GM13976 (cell line): ENCODE results near the gene CFAP157.
A peak's percentile ranks its signal among the peaks of the same experiment; 100 is the strongest.

Experiments used
- DNase-seq: peaks from one replicate; pipeline ENCODE4 v3.0.0; 2012; ENCODE audit warnings: low spot score
- in situ Hi-C: fragments of 300-500 bp; cut with MboI; formaldehyde crosslinking; loops from one replicate; pipeline ENCODE4 v1.12.0; 2022; ENCODE audit warnings: low sequenced_read_pairs, mixed read lengths, inconsistent platforms; ENCODE audit not compliant: unreplicated experiment
- TF ChIP-seq, protein P1 (sequence below): IDR thresholded peaks from 2 replicates; pipeline ENCODE4 v1.5.1; 2012; ENCODE audit warnings: borderline replicate concordance, mild to moderate bottlenecking; ENCODE audit not compliant: insufficient read depth; ENCODE audit errors: extremely low read depth, missing control alignments, control extremely low read depth

The CFAP157 gene

DNA sequence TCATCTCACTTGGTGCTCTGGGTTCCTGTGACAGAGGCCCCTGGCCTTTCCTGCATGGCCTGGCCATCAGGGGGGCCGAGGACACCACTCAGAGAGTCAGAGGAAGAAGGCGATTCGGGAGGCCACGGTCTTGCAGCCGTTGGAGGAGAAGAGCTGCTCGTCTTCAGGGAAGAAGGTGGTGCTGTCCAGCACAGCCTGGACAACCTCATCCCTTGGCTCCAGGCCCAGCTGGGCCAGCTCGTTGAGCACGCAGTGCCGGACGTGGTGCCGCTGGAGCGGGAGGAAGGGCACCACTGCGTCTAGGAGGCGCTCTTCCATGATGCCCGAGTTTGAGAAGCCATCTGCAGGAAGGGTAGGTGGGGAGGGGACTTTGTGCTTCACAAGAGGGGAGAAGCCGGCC, 25.1 kb downstream of the CFAP157 start:
- in situ Hi-C loops = no loop called here
- no peak for DNase-seq
- TF ChIP-seq, protein P1, sequence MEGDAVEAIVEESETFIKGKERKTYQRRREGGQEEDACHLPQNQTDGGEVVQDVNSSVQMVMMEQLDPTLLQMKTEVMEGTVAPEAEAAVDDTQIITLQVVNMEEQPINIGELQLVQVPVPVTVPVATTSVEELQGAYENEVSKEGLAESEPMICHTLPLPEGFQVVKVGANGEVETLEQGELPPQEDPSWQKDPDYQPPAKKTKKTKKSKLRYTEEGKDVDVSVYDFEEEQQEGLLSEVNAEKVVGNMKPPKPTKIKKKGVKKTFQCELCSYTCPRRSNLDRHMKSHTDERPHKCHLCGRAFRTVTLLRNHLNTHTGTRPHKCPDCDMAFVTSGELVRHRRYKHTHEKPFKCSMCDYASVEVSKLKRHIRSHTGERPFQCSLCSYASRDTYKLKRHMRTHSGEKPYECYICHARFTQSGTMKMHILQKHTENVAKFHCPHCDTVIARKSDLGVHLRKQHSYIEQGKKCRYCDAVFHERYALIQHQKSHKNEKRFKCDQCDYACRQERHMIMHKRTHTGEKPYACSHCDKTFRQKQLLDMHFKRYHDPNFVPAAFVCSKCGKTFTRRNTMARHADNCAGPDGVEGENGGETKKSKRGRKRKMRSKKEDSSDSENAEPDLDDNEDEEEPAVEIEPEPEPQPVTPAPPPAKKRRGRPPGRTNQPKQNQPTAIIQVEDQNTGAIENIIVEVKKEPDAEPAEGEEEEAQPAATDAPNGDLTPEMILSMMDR = no peak

DNA sequence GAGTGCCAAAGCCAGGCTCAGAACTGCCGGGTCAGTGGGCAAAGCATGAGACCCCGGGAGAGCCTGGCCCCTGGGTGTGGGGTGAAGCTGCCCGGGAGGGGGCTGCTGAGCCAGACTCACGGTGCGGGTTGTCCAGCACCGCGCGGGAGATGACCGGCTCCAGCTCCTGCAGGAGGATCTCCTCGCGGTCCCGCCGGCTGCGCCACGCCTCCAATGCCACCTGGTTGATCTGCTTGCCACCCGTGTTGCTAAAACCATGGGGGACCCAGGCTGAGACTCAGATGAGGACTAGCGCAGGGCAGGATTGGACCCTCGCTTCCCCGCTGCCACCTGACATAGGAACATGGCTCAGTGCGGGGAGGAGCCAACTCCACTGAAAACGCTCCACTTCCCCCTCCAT, 25.7 kb downstream of the CFAP157 start:
- in situ Hi-C loops = no loop called here
- TF ChIP-seq, protein P1 = no peak
- DNase-seq = no peak

DNA sequence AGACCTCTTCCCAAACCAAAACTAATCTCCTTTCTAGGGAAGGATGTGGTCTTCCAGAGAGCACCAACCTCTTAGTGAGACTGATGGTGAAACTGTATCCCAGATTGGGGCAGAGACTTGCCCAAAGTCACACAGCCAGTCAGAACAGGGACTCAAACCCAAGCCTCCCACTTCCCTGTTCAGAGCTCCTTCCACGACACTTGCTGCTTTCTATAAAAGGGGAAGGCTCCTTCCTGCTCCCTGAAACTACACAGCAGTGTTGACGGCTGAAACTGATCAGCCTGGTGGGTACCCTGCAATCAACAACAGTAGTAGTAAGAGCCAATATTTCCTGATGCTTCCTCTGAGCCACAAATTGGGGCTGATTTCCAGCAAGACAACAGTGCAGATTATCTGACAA, 26.8 kb downstream of the CFAP157 start:
- no peak for DNase-seq
- in situ Hi-C loops = no loop called here
- TF ChIP-seq, protein P1 = no peak

DNA sequence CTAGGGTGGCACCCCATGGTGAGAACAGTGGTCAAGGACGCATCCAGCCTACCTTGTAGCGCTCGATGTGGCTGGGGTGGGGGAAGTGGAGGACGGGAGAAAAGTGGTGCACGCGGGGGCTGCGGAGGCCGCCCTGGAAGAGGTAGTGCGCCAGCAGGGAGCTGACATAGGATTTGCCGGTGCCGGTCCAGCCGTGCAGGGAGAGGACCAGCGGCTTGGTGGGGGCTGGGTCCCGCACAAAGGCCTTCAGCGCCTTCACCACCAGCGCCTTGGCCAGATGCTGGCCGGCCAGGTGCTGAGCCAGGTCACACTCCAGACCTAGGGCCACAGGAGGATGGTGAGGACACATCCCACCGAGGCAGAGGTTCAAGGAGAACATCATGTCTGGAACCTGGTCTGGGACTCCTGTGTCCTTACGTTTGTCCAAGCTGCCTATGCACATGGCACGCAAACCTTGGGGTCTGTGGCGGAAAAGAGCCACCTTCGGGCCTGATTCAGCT, 27.5 kb downstream of the CFAP157 start:
- no peak for DNase-seq
- in situ Hi-C loops = no loop called here
- TF ChIP-seq, protein P1 = no peak

DNA sequence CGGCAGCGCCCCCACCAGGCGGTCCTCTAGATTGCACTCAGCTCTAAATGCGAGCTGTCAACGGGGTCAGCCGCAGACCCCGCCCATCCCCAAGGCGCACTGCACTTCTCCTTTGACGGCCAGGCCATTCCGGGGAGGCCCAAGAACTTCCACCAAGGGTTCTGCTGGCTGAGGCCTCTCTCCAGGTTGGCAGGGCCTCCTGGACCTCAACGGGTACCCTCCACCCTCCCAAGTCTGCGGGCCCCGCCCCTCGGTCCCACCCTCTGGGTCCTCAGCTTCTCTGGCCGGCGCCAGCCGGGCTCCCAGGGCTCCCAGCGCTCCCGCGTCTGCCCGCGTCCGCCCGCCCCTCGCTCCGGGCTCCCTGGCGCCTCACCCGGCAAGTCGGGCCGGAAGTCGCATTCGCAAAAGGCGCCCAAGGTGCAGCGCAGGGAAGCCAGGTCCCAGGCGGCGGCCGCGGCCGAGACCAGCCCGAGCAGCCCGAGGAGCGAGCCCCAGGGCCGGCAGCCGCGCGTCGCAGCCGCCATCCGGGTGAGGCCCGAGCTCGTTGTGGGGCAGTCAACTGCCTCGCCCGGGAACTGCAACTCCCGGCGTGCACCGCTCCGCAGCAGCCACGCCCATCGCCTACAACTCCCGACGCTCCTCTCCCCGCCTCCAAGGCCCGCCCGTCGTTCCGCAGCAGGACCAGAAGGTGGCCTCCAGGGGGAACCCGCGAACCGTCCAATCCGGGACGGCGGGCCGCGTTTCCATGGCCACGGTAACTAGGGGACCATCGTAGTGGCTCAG, 28.1 kb downstream of the CFAP157 start, which contains the start of gene TOR2A:
TSS of gene TOR2A (minus strand) at position 548 of the 783 bp plus-strand sequence. CDS start at position 524, 24 bp downstream.
- DNase-seq = peak; percentile 99
- TF ChIP-seq, protein P1 = peak; percentile 95
- in situ Hi-C loops = no loop called here

DNA sequence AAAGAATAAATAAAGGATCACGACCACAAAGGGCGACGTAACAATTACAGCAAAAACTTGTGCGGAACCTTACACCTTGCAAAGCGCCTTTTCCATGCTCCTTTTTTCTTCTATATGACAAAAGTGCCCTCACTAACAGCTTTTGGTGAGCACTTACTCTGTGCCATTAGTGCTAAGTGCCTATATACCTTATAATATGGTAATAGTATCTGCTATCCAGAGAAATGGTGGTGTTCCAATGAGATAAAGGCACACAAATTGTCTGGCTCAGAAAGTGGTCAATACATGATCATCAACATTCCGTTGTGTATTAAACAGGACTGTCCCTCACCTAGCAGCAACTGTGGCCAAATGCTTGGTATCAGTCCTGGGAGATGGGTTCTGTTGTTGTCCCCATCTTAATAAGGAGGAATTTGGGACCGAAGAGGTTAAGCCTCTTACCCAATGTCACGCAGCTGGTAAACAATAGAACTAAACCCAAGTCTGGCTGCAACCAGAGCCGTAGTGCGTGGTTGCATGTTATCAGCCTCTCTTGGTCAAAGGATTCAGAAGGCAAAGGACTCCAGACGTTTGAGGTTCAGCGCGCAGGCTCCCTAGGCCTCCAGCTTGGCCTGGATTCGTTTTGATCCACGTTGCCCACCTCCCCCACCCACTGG, 28.9 kb downstream of the CFAP157 start:
- no peak for DNase-seq
- TF ChIP-seq, protein P1 = no peak
- in situ Hi-C loops = no loop called here
